HCT116 (cell line): ENCODE results near the gene ARL6IP6. TPM values are rescaled to one million over a fixed set of nuclear protein-coding genes. Genes with fewer than 3 reads are reported as not detected.
"Not testable (repeated sequence)": the region's sequence is repeated elsewhere in the genome, so short reads cannot be mapped to it uniquely, and the experiment has no call there.

ENCODE experiments used
- ATAC-seq: fragments of 200-7000 bp; cut with Tn5 transposase; 2 replicates; pipeline ENCODE4 v1.9.1; 2020; ENCODE audit warnings: mild to moderate bottlenecking, moderate library complexity
- BruUV-seq: library from RNA; stranded (reverse); fragments of 400-500 nt; replicated peaks from 2 replicates; lab custom pipeline; 2021; lab: Mats Ljungman, UMichigan
- CTCF ChIA-PET: fragments of 300-600 bp; sonication (Branson Sonifier 250); formaldehyde crosslinking; loops from one replicate; lab custom pipeline; 2021; ENCODE audit warnings: antibody characterized with exemption; lab: Charles Lee
- POLR2A ChIA-PET: fragments of 300-600, 350-600 bp; sonication (Branson Sonifier 250); formaldehyde crosslinking; loops from one replicate; lab custom pipeline; 2021; ENCODE audit warnings: antibody characterized with exemption; lab: Charles Lee
- RAD21 ChIA-PET, 2 experiments: fragments of 300-600 bp; sonication (Branson Sonifier 250); formaldehyde crosslinking; loops; one replicate each; lab custom pipeline; 2023; ENCODE audit warnings: low total read pairs in 2 of 2; ENCODE audit not compliant: uncharacterized antibody in 2 of 2, unreplicated experiment in 2 of 2, low non-redundant PET in 1 of 2; lab: Charles Lee
- DNase-seq: peaks from one replicate; pipeline ENCODE4 v3.0.0-alpha.2; 2010; ENCODE audit warnings: low read depth, low spot score
- H2AFZ ChIP-seq: fragments of 200-600 bp; shearing (Covaris generic), sonication (generic); 2 replicates; pipeline ENCODE4 v1.6.1; 2017; ENCODE audit warnings: low read depth, mixed run types, mixed read lengths, antibody characterized with exemption, low read length; ENCODE audit not compliant: poor library complexity, severe bottlenecking
- H3K27ac ChIP-seq: 2 replicates; pipeline ENCODE4 v1.5.1; 2012; ENCODE audit warnings: low read depth, low read length
- H3K27me3 ChIP-seq: fragments of 200-600 bp; sonication (generic); 2 replicates; pipeline ENCODE4 v1.6.1; 2016; ENCODE audit warnings: mixed run types, low read length, mixed read lengths; ENCODE audit not compliant: insufficient read depth
- H3K36me3 ChIP-seq, 2 experiments: fragments of 200-500 bp in 1 of 2; fragments of 200-600 bp in 1 of 2; sonication (Bioruptor generic) in 1 of 2; sonication (generic) in 1 of 2; 2 replicates each; pipeline versions ENCODE4 v1.5.1 to v1.6.1; 2014 to 2016; ENCODE audit warnings: low read length in 2 of 2, inconsistent platforms in 1 of 2, mixed read lengths in 1 of 2, mixed run types in 1 of 2; ENCODE audit not compliant: insufficient read depth in 2 of 2, control insufficient read depth in 1 of 2
- H3K4me1 ChIP-seq, 2 experiments: fragments of 200-600 bp in 1 of 2; sonication (generic) in 1 of 2; 2 replicates each; pipeline versions ENCODE4 v1.5.1 to v1.6.1; 2012 to 2017; ENCODE audit warnings: low read length in 2 of 2, inconsistent platforms in 1 of 2, mild to moderate bottlenecking in 1 of 2, mixed read lengths in 1 of 2, mixed run types in 1 of 2, moderate library complexity in 1 of 2; ENCODE audit not compliant: insufficient read depth in 2 of 2, control insufficient read depth in 1 of 2
- H3K4me2 ChIP-seq: fragments of 200-600 bp; sonication (generic); 2 replicates; pipeline ENCODE4 v1.6.1; 2017; ENCODE audit warnings: mixed run types, low read length, mixed read lengths
- H3K4me3 ChIP-seq, 2 experiments: fragments of 200-600 bp in 1 of 2; sonication (generic) in 1 of 2; replicated peaks in 1 of 2; 2 replicates each; pipeline ENCODE4 v1.5.1; 2011 to 2016; ENCODE audit warnings: low read length in 2 of 2, control low read depth in 1 of 2, low read depth in 1 of 2, mild to moderate bottlenecking in 1 of 2, mixed read lengths in 1 of 2, mixed run types in 1 of 2
- H3K79me2 ChIP-seq: fragments of 200-600 bp; sonication (generic); 2 replicates; pipeline ENCODE4 v1.6.1; 2017; ENCODE audit warnings: mild to moderate bottlenecking, mixed run types, low read length, moderate library complexity, mixed read lengths; ENCODE audit not compliant: insufficient read depth
- H3K9ac ChIP-seq: fragments of 200-600 bp; sonication (generic); 2 replicates; pipeline ENCODE4 v1.6.1; 2016; ENCODE audit warnings: low read length, mixed read lengths
- H3K9me2 ChIP-seq: fragments of 200-600 bp; sonication (generic), shearing (Covaris generic); 2 replicates; pipeline ENCODE4 v1.6.1; 2017; ENCODE audit warnings: mixed run types, mild to moderate bottlenecking, moderate library complexity; ENCODE audit not compliant: insufficient read depth
- H3K9me3 ChIP-seq, 2 experiments: fragments of 200-500 bp in 1 of 2; fragments of 200-600 bp in 1 of 2; sonication (Bioruptor generic) in 1 of 2; sonication (generic) in 1 of 2; 2 replicates each; pipeline ENCODE4 v1.6.1; 2014 to 2017; ENCODE audit warnings: low read length in 2 of 2, mixed read lengths in 2 of 2, inconsistent platforms in 1 of 2, low read depth in 1 of 2, mild to moderate bottlenecking in 1 of 2, mixed run types in 1 of 2, moderate library complexity in 1 of 2; ENCODE audit not compliant: control insufficient read depth in 1 of 2, insufficient read depth in 1 of 2
- H4K20me1 ChIP-seq: fragments of 200-600 bp; sonication (generic), shearing (Covaris generic); 2 replicates; pipeline ENCODE4 v1.6.1; 2017; ENCODE audit warnings: mixed run types, mild to moderate bottlenecking, moderate library complexity; ENCODE audit not compliant: insufficient read depth
- CBX3 ChIP-seq: IDR thresholded peaks from 2 replicates; pipeline ENCODE4 v1.6.1; 2012; ENCODE audit warnings: low read depth
- CEBPB ChIP-seq: IDR thresholded peaks from 2 replicates; pipeline ENCODE4 v1.6.1; 2012; ENCODE audit warnings: low read depth
- EGR1 ChIP-seq: IDR thresholded peaks from 2 replicates; pipeline ENCODE4 v1.6.1; 2012; ENCODE audit warnings: low read depth
- EZH2 ChIP-seq: fragments of 200-600 bp; sonication (generic); IDR thresholded peaks from 2 replicates; pipeline ENCODE4 v1.6.1; 2017; ENCODE audit warnings: antibody characterized with exemption, mixed run types
- FOSL1 ChIP-seq: IDR thresholded peaks from 2 replicates; pipeline ENCODE4 v1.6.1; 2012; ENCODE audit warnings: low read depth
- JUND ChIP-seq: IDR thresholded peaks from 2 replicates; pipeline ENCODE4 v1.6.1; 2012
- POLR2A ChIP-seq: IDR thresholded peaks from 2 replicates; pipeline ENCODE4 v1.7.0; 2011; ENCODE audit warnings: borderline replicate concordance; ENCODE audit not compliant: insufficient read depth, insufficient read length; ENCODE audit errors: extremely low read depth
- POLR2AphosphoS5 ChIP-seq: IDR thresholded peaks from 2 replicates; pipeline ENCODE4 v1.6.1; 2011; ENCODE audit warnings: mild to moderate bottlenecking, low read depth, low read length, moderate library complexity
- SP1 ChIP-seq: IDR thresholded peaks from 2 replicates; pipeline ENCODE4 v1.6.1; 2012; ENCODE audit warnings: low read depth
- intact Hi-C: fragments of 100-400 bp; cut with micrococcal nuclease; formaldehyde crosslinking; loops from 2 replicates; pipeline ENCODE4 v1.10.0; 2022
- total RNA-seq: library from RNA; stranded (reverse); gene quantifications from one replicate; pipeline ENCODE4 v1.2.1, GENCODE V29; 2021; ENCODE audit not compliant: unreplicated experiment

Gene ARL6IP6
- total RNA-seq, 1 experiment from 2014 or later = 37.8 TPM

DNA sequence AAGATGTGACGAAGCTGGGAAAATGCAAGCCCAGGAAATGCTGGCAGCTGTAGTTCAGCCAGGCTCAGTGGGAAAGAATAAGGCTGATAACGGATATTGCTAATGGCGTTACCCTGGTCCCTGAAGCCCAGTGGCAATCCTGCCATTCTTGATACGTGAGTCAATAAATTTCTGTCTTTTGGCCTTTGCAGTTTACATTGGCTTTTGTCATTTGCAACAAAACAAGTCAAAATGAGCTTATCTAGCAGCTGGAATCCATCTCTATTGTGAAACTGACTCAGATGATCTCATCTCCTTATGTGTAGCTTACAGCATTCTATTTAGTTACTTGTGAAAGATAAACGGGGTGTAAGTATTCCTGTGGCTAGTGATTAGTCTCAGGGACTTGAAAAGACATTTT, 43.8 kb downstream of the ARL6IP6 start:
- Histone ChIP-seq H3K9ac (no peak overlapping the region), H3K79me2 (no peaks in the 10 kb centered on the region), H3K27ac (no peak overlapping the region), H3K36me3 (peaks cover 0 to 5% of the 10 kb centered on the region in 2 experiments; a peak in 1 of 4 replicates), H3K4me2 (no peak overlapping the region), H3K4me1 (no peaks in the 10 kb centered on the region), H3K27me3 (no peaks in the 10 kb centered on the region), H2AFZ (no peak overlapping the region), H3K4me3 (no peak overlapping the region), H3K9me2 (no peaks in the 10 kb centered on the region), H3K9me3 (no peaks in the 10 kb centered on the region), H4K20me1 (no peaks in the 10 kb centered on the region)
- ChIA-PET CTCF (no interaction called here), POLR2A (no interaction called here), RAD21 (no interaction called here)
- no peak for TF ChIP-seq JUND
- TF ChIP-seq POLR2AphosphoS5 = no peak
- no peak for TF ChIP-seq FOSL1
- no peak for TF ChIP-seq EZH2
- TF ChIP-seq POLR2A = no peak
- no peak for TF ChIP-seq CEBPB
- TF ChIP-seq EGR1 = no peak
- TF ChIP-seq SP1 = no peak
- no peak for TF ChIP-seq CBX3
- intact Hi-C loops = no loop called here
- ATAC-seq (no peak), DNase-seq (no peak)
- BruUV-seq = no TSS peak

DNA sequence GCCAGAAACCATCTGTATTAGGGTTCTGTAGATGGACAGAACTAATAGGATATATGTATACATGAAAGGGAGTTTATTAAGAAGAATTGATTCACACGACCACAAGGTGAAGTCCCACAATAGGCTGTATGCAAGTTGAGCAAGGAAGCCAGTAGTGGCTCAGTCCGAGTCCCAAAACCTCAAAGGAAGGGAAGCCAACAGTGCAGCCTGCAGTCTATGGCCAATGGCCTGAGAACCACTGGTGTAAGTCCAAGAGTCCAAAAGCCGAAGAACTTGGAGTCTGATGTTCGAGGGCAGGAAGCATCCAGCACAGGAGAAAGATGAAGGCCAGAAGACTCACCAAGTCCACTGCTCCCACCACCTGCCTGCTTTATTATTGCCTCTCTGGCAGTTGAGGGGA, 44.8 kb downstream of the ARL6IP6 start:
- H3K9me3 ChIP-seq, BruUV-seq, H3K4me2 ChIP-seq, intact Hi-C loops, ATAC-seq, POLR2A ChIA-PET, H3K9ac ChIP-seq, H3K79me2 ChIP-seq, H3K27me3 ChIP-seq, H3K9me2 ChIP-seq, H3K27ac ChIP-seq, H3K36me3 ChIP-seq, RAD21 ChIA-PET, CTCF ChIA-PET, DNase-seq, H3K4me3 ChIP-seq, H3K4me1 ChIP-seq, H4K20me1 ChIP-seq, H2AFZ ChIP-seq: not testable (repeated sequence)
